IMR-90 (cell line): ENCODE measurements around the gene CYP3A4. TPM values are rescaled to one million over a fixed set of nuclear protein-coding genes. Genes with fewer than 3 reads are reported as not detected.

Experiments used
- ATAC-seq: fragments of 200-7000 bp; cut with Tn5 transposase; 2 replicates; pipeline ENCODE4 v1.9.1; 2020; ENCODE audit warnings: low read depth, mild to moderate bottlenecking, moderate library complexity
- BruUV-seq: library from RNA; stranded (reverse); fragments of 400-500 nt; replicated peaks from 2 replicates; lab custom pipeline; 2021; lab: Mats Ljungman, UMichigan
- CTCF ChIA-PET: fragments of 300-600 bp; formaldehyde crosslinking; extraction: SDS; loops from one replicate; lab custom pipeline; 2021; ENCODE audit warnings: antibody characterized with exemption; lab: Yijun Ruan, JAX
- POLR2A ChIA-PET: fragments of 300-600 bp; sonication (Branson Sonifier 250); formaldehyde crosslinking; loops from one replicate; lab custom pipeline; 2022; ENCODE audit warnings: antibody characterized with exemption; ENCODE audit not compliant: unreplicated experiment; lab: Charles Lee
- DNase-seq: peaks from one replicate; pipeline ENCODE4 v3.0.0; 2013
- H2AFZ ChIP-seq: replicated peaks from 2 replicates; pipeline ENCODE3; 2013; ENCODE audit warnings: low read length, mild to moderate bottlenecking; ENCODE audit not compliant: poor library complexity
- H2AK5ac ChIP-seq: 2 replicates; pipeline ENCODE4 v1.6.1; 2013; ENCODE audit warnings: low read depth, low read length, inconsistent platforms
- H2AK9ac ChIP-seq: replicated peaks from 2 replicates; pipeline ENCODE3; 2013; ENCODE audit warnings: mild to moderate bottlenecking, low read depth, low read length, moderate library complexity; ENCODE audit not compliant: poor library complexity
- H2BK120ac ChIP-seq: 2 replicates; pipeline ENCODE4 v1.6.1; 2013; ENCODE audit warnings: low read depth, low read length, inconsistent platforms
- H2BK15ac ChIP-seq: 3 replicates; pipeline ENCODE4 v1.6.1; 2013; ENCODE audit warnings: low read depth, low read length, inconsistent platforms
- H2BK20ac ChIP-seq: 2 replicates; pipeline ENCODE4 v1.6.1; 2013; ENCODE audit warnings: low read depth, mild to moderate bottlenecking, inconsistent platforms, low read length, moderate library complexity
- H2BK5ac ChIP-seq: 2 replicates; pipeline ENCODE4 v1.6.1; 2013; ENCODE audit warnings: mild to moderate bottlenecking, low read depth, low read length, inconsistent platforms; ENCODE audit not compliant: poor library complexity, severe bottlenecking
- H3K14ac ChIP-seq: replicated peaks from 2 replicates; pipeline ENCODE4 v1.6.1; 2013; ENCODE audit warnings: low read depth, low read length, inconsistent platforms
- H3K18ac ChIP-seq: 2 replicates; pipeline ENCODE4 v1.6.1; 2013; ENCODE audit warnings: low read depth, low read length, control low read depth
- H3K23ac ChIP-seq: 2 replicates; pipeline ENCODE4 v1.6.1; 2013; ENCODE audit warnings: low read depth, low read length, inconsistent platforms
- H3K27ac ChIP-seq: 2 replicates; pipeline ENCODE4 v1.5.1; 2013; ENCODE audit warnings: mild to moderate bottlenecking, control low read depth, low read length; ENCODE audit not compliant: insufficient read depth
- H3K27me3 ChIP-seq: 2 replicates; pipeline ENCODE4 v1.6.1; 2013; ENCODE audit warnings: low read length; ENCODE audit not compliant: control insufficient read depth, insufficient read depth
- H3K36me3 ChIP-seq: 2 replicates; pipeline ENCODE4 v1.6.1; 2013; ENCODE audit warnings: low read length, mixed read lengths; ENCODE audit not compliant: control insufficient read depth, insufficient read depth
- H3K4ac ChIP-seq: 2 replicates; pipeline ENCODE4 v1.6.1; 2013; ENCODE audit warnings: low read depth, low read length, inconsistent platforms
- H3K4me1 ChIP-seq: 2 replicates; pipeline ENCODE4 v1.6.1; 2013; ENCODE audit warnings: low read length, mixed read lengths; ENCODE audit not compliant: control insufficient read depth, insufficient read depth
- H3K4me2 ChIP-seq: 2 replicates; pipeline ENCODE4 v1.6.1; 2013; ENCODE audit warnings: low read depth, mild to moderate bottlenecking, control low read depth, low read length, moderate library complexity
- H3K4me3 ChIP-seq: 2 replicates; pipeline ENCODE4 v1.5.1; 2013; ENCODE audit warnings: low read depth, mild to moderate bottlenecking, control low read depth, low read length, moderate library complexity; ENCODE audit not compliant: insufficient read depth
- H3K56ac ChIP-seq: 2 replicates; pipeline ENCODE4 v1.6.1; 2013; ENCODE audit warnings: low read length, inconsistent platforms; ENCODE audit not compliant: insufficient read depth; ENCODE audit errors: extremely low read depth
- H3K79me1 ChIP-seq, 2 experiments: 2 replicates each; pipeline ENCODE4 v1.6.1; 2013; ENCODE audit warnings: low read length in 2 of 2, inconsistent platforms in 1 of 2, low read depth in 1 of 2
- H3K9ac ChIP-seq: 2 replicates; pipeline ENCODE4 v1.6.1; 2013; ENCODE audit warnings: low read depth, low read length, control low read depth
- H3K9me1 ChIP-seq: 2 replicates; pipeline ENCODE4 v1.6.1; 2013; ENCODE audit warnings: low read length, inconsistent platforms; ENCODE audit not compliant: insufficient read depth
- H3K9me3 ChIP-seq: 2 replicates; pipeline ENCODE4 v1.6.1; 2013; ENCODE audit warnings: low read length; ENCODE audit not compliant: control insufficient read depth, insufficient read depth
- H4K20me1 ChIP-seq: 2 replicates; pipeline ENCODE4 v1.6.1; 2013; ENCODE audit warnings: low read length, inconsistent platforms; ENCODE audit not compliant: insufficient read depth
- H4K5ac ChIP-seq: 2 replicates; pipeline ENCODE4 v1.6.1; 2013; ENCODE audit warnings: mild to moderate bottlenecking, low read depth, low read length, control low read depth
- H4K8ac ChIP-seq, 2 experiments: 2 replicates each; pipeline ENCODE4 v1.6.1; 2013; ENCODE audit warnings: low read depth in 2 of 2, low read length in 2 of 2, control low read depth in 1 of 2, inconsistent platforms in 1 of 2
- H4K91ac ChIP-seq: 2 replicates; pipeline ENCODE4 v1.6.1; 2013; ENCODE audit warnings: low read depth, low read length, inconsistent platforms; ENCODE audit not compliant: insufficient read depth
- MAZ ChIP-seq: IDR thresholded peaks from 2 replicates; pipeline ENCODE4 v1.6.1; 2012; ENCODE audit warnings: low read depth, mild to moderate bottlenecking, low read length, improper control_type of control experiment, moderate library complexity, borderline replicate concordance
- POLR2A ChIP-seq: IDR thresholded peaks from 2 replicates; pipeline ENCODE4 v1.6.1; 2012; ENCODE audit warnings: mild to moderate bottlenecking, low read depth, low read length
- RFX5 ChIP-seq: IDR thresholded peaks from 2 replicates; pipeline ENCODE4 v1.8.0; 2012; ENCODE audit warnings: low read depth, mild to moderate bottlenecking, low read length, moderate library complexity
- SMC3 ChIP-seq: fragments of 150-350 bp; IDR thresholded peaks from 2 replicates; pipeline ENCODE4 v1.6.1; 2016; ENCODE audit warnings: low read depth, mild to moderate bottlenecking, antibody characterized with exemption, low read length, moderate library complexity
- WGBS, 2 experiments: methylation state at CpG; one replicate each; pipeline versions ENCODE4 v1.1.5 to v1.1.7; 2013; ENCODE audit warnings: missing lambda C conversion rate in 2 of 2; ENCODE audit not compliant: insufficient read length in 1 of 2; ENCODE audit errors: extremely low coverage in 2 of 2; 5-methylcytosine and 5-hydroxymethylcytosine counted together
- dilution Hi-C: fragments of 300-500 bp; cut with HindIII; formaldehyde crosslinking; loops from one replicate; pipeline ENCODE4 v1.14.3; 2018; ENCODE audit warnings: low sequenced_read_pairs; ENCODE audit not compliant: unreplicated experiment
- in situ Hi-C: fragments of 300-500 bp; cut with MboI; formaldehyde crosslinking; loops from 3 replicates; pipeline ENCODE4 v1.14.3; 2019; ENCODE audit warnings: low sequenced_read_pairs, inconsistent platforms, mixed read lengths
- intact Hi-C: fragments of 100-400 bp; cut with micrococcal nuclease; formaldehyde crosslinking; loops from 2 replicates; pipeline ENCODE4 v1.10.0; 2022
- polyA plus RNA-seq, 3 experiments: library from polyadenylated mRNA; depleted of rRNA; stranded (reverse); fragments of >200 nt; gene quantifications; 2 replicates each; pipeline ENCODE4 v1.2.3, GENCODE V29; 2012; ENCODE audit warnings: low replicate concordance in 1 of 3
- total RNA-seq: library from RNA; depleted of rRNA; stranded (reverse); fragments of >200 nt; gene quantifications from 2 replicates; pipeline ENCODE4 v1.2.3, GENCODE V29; 2012
- TF ChIP-seq, protein P1 (sequence below): fragments of 150-350 bp; IDR thresholded peaks from 2 replicates; pipeline ENCODE4 v1.6.1; 2017; ENCODE audit warnings: mild to moderate bottlenecking, antibody characterized with exemption, low read length, low read depth
- TF ChIP-seq, protein P2 (sequence below): conservative IDR thresholded peaks from 2 replicates; pipeline ENCODE4 v1.5.1; 2012; ENCODE audit warnings: mild to moderate bottlenecking, low read depth, low read length, improper control_type of control experiment

The CYP3A4 gene
- total and polyA plus RNA-seq, 2 of the 4 experiments (the other 2 are of a cell fraction), result not detected

DNA sequence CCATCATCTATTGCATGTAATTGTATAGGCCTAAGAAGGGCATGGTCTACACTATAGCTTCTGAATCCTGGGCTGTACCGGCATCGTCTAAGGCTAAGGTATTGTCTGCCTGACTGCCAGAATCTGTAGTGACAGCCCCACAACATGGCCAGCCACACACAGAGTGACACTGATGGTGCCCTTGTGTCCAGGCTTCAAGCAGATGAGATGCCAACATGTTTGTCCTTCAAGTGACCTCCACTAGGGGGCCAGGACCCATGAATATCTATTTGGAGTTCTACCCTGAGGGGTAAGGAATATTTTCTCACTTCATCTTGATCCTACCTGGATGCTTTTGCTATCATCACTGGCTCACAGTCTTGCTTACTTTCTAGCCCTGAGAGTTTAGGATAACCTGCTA lies 50.5 kb downstream of the CYP3A4 start:
- Histone ChIP-seq H3K4ac (no peak overlapping the region), H2AK5ac (no peak overlapping the region), H3K27ac (no peak overlapping the region), H3K9ac (no peak overlapping the region), H4K8ac (no peak overlapping the region), H3K23ac (no peak overlapping the region), H2BK20ac (no peak overlapping the region), H3K4me2 (no peak overlapping the region), H4K5ac (no peak overlapping the region), H4K20me1 (no peaks in the 10 kb centered on the region), H3K18ac (no peak overlapping the region), H3K9me3 (no peaks in the 10 kb centered on the region), H3K56ac (no peak overlapping the region), H2AFZ (no peak overlapping the region), H2BK15ac (no peak overlapping the region), H3K14ac (no peak overlapping the region), H3K4me1 (0 out of 2 replicates have a peak, but pooled peaks cover 2% of the 10 kb centered on the region), H3K79me1 (no peaks in the 10 kb centered on the region), H4K91ac (no peak overlapping the region), H3K9me1 (no peaks in the 10 kb centered on the region), H2BK120ac (no peak overlapping the region), H2AK9ac (no peak overlapping the region), H3K36me3 (no peaks in the 10 kb centered on the region), H3K27me3 (peaks cover 2% of the 10 kb centered on the region), H2BK5ac (no peak overlapping the region), H3K4me3 (no peak overlapping the region)
- BruUV-seq, result no TSS peak
- TF ChIP-seq MAZ (no peak), SMC3 (no peak), POLR2A (no peak), RFX5 (no peak)
- TF ChIP-seq, protein P1, sequence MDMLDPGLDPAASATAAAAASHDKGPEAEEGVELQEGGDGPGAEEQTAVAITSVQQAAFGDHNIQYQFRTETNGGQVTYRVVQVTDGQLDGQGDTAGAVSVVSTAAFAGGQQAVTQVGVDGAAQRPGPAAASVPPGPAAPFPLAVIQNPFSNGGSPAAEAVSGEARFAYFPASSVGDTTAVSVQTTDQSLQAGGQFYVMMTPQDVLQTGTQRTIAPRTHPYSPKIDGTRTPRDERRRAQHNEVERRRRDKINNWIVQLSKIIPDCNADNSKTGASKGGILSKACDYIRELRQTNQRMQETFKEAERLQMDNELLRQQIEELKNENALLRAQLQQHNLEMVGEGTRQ, result no peak
- TF ChIP-seq, protein P2, sequence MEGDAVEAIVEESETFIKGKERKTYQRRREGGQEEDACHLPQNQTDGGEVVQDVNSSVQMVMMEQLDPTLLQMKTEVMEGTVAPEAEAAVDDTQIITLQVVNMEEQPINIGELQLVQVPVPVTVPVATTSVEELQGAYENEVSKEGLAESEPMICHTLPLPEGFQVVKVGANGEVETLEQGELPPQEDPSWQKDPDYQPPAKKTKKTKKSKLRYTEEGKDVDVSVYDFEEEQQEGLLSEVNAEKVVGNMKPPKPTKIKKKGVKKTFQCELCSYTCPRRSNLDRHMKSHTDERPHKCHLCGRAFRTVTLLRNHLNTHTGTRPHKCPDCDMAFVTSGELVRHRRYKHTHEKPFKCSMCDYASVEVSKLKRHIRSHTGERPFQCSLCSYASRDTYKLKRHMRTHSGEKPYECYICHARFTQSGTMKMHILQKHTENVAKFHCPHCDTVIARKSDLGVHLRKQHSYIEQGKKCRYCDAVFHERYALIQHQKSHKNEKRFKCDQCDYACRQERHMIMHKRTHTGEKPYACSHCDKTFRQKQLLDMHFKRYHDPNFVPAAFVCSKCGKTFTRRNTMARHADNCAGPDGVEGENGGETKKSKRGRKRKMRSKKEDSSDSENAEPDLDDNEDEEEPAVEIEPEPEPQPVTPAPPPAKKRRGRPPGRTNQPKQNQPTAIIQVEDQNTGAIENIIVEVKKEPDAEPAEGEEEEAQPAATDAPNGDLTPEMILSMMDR, result no peak
- dilution Hi-C loops (no loop called here), intact Hi-C loops (no loop called here), in situ Hi-C loops (no loop called here)
- DNase-seq (no peak), ATAC-seq (no peak)
- WGBS, 2 experiments, result 80% methylated on average over 1 of the region's 2 CpGs; no CpG with 5 or more reads in 1 of the 2 experiments
- ChIA-PET POLR2A (no interaction called here), CTCF (no interaction called here)
